Activated gamma-delta T cell (primary cell): ENCODE results near the gene LAMA5.

Source experiments
- DNase-seq: peaks from one replicate; lab custom pipeline; 2025; lab: John Stamatoyannopoulos, UW

The LAMA5 gene

DNA sequence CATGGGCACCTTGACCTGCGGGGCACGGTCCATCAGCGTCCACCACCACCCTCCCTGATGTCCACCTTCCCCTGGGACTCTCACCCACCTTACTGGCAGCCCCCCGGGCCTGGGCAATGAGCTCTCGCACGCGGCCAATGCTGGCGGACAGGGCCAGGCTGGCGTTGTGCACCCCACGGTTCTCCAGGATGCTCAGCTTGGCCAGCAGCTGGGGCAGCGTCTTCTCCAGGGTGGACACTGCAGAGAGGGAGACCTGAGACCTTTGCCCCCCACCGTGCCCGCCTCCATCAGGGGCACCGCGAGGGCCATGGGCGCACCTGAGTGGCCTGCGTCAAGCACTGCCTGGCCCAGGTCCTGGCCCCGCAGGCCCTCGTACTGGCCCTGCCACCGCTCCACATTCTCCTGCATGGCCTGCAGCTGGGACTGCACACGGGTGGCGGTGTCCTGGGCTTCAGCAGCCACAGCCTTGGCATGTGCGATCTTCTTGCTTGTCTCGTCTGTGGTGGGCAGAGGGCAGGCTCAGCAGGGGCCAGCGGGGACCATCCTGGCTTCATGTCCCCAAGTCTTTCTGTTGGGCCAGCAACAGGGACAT, 52.3 kb downstream of the LAMA5 start:
- no peak for DNase-seq

DNA sequence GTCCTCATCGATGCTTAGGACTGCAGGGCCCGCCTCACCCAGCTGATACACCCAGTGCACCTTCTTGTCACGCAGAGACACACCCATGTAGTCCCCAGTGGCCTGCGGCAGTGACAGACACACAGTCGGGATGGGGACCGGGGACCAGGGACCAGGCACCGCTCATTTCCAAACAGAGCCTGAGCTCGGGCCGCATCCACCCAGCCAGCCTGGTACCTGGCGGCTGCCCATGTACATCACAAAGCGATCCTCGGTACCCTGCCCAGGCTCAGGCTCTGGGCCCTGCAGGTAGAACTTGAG, 52.8 kb downstream of the LAMA5 start:
- DNase-seq, result no peak

DNA sequence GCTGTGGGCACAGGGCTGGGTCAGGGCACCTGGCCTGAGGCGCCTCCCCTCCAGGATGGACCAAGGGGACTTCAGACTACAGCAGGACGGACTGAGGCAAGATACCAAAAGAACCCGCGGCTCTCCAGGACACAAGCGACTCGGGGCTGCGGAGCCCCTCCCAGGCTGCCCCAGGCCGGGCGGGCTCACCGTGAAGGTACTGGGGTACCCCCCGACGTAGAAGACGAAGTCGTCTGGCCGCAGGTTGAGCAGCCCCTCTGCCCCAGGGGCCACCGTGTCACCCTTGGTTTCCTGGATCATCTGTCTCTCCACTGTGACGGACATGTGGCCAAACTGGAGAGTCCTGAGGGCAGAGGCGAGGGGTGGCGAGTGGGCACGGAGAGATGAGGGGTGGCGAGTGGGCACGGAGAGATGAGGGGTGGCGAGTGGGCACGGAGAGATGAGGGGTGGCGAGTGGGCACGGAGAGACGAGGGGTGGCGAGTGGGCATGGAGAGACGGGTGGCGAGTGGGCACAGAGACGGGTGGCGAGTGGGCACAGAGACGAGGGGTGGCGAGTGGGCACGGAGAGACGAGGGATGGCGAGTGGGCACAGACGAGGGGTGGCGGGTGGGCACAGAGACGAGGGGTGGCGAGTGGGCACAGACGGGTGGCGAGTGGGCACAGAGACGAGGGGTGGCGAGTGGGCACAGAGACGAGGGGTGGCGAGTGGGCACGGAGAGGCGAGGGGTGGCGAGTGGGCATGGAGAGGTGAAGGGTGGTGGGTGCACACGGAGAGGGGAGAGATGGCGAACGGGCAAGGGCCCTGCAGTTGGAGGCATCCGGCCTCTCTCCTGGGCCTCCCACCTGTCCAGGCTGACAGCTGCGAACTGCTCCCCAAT, 53.4 kb downstream of the LAMA5 start:
- DNase-seq, result no peak

DNA sequence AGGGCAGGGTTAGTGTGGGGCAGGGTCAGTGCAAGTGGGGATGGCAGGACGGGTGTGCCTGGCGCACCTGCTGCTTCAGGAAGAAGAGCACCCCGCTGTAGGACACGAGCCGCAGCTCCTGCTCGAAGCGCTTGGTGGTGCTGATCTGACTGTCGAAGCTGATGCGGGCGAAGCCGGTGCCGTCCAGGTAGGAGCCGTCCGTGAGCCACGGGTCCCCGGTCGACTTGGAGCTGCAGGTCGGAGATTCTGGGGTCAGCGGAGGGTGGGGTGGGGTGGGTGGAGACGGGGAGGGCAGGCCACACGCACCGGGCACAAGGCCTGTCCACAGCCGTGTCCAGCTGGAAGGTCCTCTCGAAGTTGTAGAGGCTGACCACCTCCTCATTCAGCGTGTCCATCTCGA, 54.1 kb downstream of the LAMA5 start:
- no peak for DNase-seq

DNA sequence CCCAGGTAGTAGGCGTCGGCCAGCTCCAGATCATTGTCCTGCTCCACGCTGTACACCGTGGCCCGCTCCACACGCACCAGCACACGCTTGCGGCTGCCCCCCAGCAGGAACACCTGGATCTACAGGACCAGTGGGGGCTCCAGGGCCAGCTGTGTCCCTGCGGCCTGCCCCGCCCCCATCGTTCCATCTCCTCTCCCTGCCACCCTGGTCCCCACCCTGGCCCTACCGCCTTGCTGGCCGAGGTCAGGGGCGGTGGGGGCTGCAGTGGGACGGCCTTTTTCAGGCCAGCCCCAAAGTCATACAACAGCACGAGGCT, 54.5 kb downstream of the LAMA5 start:
- DNase-seq, result no peak

DNA sequence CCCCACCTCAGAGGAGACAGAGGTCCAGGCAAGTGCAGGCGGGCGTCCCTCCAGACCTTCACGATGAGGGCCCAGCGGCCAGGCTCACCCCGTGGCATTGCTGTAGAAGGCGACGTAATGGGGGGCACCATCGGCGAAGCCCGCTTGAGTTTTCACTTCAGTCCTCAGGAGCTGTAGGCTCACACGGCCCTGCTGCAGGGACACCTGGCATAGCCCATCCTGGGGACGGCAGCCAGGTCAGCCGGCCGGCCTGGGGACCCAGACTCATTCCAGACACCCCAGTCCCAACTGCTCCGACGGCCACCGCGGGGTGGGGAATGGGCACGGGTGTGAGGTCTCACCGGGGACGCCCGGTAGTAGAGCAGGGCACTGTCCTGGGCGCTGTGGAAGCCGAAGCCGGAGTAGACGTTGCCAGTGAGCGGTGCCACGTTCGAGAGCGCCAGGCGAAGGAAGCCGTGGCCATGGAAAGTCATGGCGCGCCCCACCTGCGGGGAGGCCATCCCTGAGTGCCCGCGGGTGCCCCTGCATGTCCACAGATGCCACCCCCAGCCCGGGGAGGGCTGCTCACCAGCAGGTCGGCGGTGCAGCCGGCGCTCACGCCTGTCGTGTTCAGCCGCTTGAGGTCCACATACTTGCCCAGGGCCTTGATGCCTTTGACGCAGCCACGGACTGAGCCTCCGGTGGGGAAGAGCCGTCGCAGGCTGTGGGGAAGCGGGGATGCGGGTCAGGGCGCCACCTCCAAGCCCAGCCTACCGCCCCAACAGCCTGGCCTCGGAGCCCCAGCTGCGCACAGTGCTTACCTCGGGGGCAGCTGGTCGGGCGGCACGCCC, 55.1 kb downstream of the LAMA5 start:
- DNase-seq, result no peak

DNA sequence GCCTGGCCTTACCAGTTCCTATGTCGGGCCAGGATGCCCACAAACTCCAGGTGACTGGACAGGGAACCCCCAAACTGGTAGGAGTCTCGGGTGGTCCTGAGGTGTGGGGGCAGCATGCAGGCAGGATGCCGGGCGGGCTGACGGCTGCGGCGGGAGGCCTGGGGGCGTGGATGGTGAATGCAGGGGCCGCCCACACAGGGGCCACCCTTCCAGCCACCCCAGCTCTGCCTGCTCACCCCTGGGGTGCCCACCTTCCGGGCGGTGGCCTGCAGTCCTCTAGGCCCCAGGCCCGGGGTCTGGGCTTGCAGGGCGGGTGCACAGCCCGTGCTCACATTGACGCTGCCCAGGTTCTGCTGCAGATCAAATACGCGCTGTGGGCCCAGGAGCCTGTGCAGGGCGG, 56.0 kb downstream of the LAMA5 start:
- no peak for DNase-seq

DNA sequence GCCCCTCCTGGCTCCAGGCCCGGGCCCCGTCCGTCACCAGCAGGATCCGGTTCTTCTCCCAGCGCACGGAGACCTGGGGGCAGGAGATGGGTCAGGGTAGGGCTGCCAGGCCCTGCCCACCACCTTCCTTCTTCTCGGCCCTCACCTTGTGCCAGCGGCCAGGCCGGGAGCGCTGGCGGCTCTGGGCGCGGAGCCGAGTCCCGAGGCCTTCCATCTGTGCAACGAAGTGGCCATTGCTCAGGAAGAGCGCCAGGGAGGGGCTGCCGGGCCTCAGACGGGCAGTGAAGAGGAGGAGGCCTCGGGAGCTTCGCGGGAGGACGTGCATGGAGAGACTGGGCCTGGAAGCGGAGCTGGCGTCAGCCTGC, 56.4 kb downstream of the LAMA5 start:
- DNase-seq, result no peak

DNA sequence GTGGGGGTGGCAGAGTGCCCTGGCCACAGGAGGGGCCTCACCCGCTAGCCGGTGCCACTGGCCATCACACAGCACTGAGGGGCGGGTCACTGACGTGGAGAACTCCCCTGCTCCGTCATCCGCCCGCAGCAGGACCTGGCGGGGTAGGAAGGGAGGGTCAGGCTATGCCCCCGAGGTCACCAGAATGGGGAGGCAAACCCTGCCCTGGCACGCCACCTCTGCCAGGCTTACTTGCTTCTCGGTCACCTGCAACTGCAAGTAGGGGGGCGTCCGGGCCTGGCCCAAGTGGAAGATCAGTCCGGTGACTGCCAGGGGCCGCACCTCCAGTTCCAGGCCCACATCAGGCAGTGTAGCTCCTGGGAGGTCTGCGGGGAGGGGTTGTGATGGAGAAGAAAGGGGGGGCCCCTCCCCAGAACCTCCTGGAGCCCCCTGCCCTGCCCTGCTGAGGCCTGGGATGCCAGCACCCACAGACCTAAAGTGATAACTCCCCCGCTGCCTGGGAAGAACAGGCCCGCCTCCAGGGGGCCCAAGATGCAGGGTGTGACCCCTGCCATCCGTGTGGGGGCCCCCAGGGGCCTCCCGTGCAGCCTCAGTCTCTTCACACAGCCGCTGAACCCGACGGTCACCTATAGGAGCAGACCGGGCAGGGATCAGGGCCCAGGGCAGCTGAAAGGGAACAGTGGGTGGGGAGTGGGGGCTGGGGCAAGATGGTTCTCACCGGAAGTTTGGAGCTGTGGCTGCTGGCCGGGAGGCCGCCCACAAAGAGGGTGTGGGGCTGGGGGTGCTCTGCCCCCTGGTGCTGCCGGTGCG, 57.0 kb downstream of the LAMA5 start:
- DNase-seq, result no peak

DNA sequence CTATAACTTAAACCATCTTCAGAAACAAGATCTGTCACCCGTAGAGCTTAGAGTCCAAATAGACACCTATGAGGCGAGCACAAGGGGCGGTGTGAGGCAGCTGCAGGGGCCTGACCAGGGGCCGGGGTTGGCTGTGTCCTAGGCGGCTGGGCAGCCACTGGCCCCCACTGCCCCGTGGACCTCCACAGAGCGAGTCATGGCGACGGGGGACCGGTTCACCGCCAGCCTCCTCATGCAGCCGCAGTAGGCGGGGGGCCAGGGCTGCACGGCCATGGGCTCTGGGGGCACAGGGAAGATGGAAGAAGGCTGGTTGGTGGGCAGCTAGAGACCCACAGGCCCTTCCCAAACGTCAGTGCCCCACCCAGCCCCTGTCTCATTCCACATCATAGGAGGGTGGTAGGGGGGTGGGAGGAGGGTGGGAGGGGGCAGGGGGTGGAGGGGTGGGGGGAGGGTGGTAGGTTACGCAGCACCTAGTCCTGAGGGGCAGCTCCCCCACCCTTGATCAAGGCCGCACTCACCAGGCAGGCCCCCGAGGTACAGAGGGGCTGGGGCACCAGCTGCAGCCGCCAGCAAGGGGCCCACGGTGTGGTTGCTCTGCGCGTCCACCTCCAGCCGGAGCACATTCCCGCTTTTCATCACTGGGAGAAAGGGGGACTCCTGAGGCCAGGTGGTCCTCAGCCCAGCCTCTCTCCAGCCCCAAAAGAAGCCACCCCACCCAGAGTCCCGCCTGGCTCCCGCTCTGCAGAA, 57.7 kb downstream of the LAMA5 start:
- DNase-seq, result no peak

DNA sequence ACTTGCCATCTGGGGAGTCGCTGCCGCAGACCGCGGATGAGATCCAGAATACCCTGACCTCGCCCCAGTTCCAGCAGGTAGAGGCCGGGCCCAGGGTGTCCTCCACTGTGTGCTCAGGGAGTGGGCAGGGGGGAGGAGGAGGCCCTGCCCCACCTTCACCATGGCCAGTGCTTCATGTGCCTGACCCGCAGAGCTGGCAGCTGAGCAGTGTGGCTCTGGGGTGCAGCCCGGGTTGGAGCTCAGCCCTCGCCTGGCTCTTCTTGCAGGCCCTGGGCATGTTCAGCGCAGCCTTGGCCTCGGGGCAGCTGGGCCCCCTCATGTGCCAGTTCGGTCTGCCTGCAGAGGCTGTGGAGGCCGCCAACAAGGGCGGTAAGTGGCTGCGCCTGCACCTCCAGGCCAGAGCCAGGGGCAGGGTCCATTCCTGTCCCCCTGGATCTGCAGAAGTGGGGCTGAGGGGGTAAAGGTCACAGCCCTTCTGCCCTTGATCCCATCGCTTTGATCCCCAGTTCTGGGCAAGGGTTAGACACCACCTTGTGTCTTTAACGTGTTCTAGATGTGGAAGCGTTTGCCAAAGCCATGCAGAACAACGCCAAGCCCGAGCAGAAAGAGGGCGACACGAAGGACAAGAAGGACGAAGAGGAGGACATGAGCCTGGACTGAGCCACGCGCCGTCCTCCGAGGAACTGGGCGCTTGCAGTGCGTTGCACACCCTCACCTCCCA, 58.9 kb downstream of the LAMA5 start:
- no peak for DNase-seq

DNA sequence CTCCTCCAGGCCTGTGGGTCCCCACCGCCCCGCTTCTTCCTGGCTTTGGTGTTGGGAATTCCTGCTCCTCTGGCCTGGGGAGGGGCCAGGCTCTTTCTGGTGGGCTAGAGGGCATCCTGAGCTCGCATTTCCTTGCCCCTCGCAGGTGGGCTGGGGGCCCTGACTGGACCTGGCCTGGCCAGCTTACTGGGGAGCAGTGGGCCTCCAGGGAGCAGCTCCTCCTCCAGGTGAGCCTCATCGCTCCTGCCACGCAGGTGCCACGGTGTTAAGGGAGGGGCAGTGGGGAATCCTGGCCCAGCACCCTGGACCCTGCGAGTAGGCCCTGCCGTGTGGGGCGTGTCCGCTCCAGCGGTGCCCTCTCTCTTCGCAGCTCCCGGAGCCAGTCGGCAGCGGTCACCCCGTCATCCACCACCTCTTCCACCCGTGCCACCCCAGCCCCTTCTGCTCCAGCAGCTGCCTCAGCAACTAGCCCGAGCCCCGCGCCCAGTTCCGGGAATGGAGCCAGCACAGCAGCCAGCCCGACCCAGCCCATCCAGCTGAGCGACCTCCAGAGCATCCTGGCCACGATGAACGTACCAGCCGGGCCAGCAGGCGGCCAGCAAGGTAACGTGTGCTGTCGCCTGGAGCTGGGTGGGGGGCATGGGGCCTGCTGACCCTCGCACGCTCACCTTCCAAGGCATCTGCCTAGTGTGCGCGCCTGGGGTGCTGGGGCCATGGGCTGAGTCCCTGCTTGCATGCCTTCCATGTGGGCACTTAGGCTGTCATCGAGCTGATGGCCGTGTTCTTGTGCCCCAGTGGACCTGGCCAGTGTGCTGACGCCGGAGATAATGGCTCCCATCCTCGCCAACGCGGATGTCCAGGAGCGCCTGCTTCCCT, 59.6 kb downstream of the LAMA5 start:
- DNase-seq, result no peak

DNA sequence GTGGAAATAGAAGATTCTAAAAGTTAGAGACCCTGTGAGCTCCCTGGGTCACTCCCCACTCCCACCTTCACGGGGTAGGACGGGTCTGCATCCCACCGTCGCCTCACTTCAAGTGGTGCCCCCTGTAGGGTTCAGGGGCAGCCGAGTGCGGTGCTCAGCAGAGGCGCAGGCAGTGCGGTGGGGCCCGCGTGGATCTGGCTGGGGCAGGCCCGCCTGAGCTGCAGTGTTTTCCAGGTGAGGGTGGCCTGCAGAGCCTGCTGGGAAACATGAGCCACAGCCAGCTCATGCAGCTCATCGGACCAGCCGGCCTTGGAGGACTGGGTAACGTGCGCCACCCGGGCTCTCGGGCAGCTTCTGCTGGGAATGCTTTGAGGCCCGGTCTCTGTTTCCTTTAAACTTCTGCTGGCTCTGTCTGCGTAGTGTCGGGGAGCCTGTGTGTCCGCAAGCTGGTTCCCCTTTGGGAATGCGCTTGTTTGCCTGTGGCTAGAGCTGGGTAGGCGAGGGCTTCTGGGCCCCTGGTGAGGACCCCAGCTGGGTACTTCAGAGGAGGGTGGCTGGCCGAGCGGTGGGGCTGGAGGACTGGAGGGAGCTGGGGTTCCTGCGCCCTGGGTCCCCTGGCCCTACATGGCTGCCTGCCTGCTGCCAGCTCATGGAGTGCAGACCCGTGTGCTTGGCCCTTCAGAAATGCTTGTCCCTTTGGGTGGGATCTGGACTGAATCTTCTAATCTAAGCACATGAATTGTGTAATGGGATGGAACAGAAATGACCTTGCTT, 60.5 kb downstream of the LAMA5 start:
- DNase-seq, result no peak

DNA sequence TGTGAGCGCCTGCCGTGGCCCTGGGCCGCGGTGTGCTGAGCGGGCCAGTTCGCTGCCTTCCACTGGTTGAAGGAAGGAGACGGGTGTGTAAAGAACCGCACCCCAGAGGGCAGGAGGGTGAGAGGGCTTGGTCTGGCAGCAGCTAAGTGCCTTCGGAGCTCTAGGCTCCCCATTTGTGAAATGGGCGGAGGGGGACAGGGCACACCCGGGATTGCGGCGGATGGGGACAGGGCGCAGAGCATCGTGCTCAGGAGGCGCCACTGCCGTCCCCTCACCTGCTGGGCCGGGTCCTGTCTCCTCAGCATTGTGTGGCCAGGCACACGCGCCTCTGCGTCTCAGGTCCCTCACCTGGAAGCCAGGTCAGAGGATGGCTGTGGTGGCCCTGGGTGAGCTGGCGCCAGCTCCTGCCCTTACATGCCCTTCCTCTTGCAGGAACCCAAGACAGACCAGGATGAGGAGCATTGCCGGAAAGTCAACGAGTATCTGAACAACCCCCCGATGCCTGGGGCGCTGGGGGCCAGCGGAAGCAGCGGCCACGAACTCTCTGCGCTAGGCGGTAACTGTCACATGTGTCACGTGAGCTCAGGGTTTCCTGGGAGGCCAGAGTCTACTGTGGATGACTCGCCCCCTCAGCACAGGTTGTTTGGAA, 61.2 kb downstream of the LAMA5 start:
- no peak for DNase-seq

DNA sequence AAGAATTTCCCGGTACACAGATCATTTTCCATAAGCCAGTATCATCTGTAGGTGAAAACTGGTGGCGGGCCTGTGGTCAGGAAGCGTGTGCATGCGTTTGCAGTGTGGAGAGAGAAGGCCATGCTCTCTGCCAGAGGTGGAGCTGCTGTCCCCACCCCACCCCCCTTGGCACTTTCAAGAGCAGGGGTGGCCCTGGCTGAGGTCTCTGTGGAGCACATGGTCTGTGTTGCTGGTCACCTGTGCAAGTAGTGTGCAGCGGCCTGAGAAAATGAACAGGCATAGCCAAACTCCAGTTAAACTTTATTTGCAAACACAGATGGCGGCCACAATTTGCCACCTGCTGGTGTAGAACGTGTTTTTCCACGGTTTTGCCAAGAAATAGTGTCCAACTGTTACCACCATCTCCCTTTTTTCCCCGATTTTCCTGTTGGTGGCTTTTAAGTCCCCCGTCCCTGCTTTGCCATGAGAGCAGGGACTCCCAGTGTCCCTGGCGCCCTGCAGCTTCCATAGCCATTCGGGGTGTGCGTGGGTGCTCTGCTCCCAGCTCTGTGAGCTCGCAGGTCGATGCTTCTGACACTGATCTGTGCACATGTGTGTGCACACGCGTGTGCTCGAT, 61.9 kb downstream of the LAMA5 start:
- DNase-seq, result no peak

DNA sequence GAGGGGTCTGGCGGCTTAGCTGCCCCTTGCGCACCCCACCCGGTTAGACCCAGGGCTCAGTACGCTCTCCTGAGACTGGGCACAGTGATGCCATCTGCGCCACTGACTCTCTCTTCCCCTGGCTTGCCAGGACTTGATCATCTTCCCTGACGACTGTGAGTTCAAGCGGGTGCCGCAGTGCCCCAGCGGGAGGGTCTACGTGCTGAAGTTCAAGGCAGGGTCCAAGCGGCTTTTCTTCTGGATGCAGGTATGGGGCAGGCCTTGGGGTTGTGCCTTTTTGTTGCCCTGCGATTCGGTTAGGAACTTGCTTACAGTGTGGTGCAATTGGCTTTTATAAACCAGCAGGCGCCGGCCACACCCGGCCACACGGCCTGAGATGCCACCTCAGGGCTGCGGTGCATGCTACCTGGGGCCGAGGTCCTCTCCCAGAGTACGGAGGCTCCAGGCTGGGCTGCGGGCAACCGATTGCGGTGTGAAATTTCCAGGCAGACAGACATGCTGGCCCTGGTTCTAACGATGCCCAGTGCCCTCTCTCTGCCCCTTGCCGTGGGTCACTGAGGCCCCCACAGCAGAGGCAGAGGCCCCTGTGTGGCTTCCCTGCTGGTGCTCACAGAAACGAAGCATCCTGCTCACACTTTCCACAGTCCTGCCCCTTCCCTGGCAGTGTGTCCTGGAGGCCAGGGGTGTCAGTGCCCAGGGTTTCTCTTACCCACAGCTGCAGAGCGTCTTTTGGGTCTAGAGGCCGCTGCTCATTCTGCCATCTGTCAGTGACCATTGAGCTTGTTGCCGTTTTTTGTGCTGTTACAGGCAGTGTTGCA, 62.6 kb downstream of the LAMA5 start:
- no peak for DNase-seq
